HG02884 (cell line): ENCODE data around the gene ANKRD1.

Experiments used
- ATAC-seq: cut with Tn5 transposase; IDR thresholded peaks from one replicate; pipeline ENCODE4 v1.9.1; 2021; ENCODE audit warnings: mild to moderate bottlenecking, moderate library complexity; ENCODE audit not compliant: unreplicated experiment

Gene ANKRD1

DNA sequence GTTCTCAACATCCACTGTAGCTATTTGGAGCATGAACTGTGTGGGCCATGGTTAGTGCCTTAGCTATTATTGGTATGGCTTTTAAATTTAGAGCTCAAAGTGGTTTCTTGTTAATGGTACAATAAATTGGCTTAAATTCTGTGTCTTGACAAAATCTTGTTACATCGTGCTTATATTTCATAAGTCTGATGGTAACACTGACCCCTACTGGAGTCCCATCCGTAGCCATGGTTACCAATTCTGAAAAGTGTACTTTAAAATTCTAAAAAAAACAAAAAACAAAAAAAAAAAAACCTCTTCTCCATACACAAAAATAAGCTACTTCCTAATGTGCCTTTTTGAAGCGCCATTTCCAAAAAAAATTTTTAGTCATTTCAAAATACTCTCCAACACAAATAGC lies 55.5 kb downstream of the ANKRD1 start:
- no peak for ATAC-seq

DNA sequence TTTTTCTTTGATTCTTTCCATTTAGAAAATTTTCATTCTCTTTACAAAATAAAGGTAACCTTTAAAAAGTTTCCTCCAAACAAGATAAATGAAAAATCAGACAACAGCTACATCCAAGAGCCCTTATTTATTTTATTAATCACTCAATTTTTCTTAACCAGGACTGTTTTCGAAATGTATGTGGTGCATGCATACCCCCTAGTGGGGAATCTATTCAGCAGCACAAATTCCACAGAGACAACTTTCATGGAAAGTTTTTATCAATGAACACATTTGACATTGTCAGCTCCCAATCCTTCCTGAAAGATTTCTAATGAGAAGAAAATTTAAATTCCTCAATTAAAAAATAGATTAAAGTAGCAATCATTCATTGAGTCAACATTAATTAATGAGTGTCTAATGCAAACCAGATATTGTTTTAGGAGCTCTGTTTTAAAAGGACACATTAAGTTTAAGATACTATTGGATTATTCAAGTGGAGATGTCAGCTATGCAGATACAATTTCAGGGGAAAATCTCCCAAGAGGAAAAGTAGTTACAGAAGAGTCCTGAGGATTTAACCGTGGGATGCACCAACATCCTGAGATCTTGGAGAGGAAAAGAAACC lies 57.9 kb downstream of the ANKRD1 start:
- no peak for ATAC-seq
